NCI-H1694 treated with DMSO at 0.1 percent for 48 hours (cell line): ENCODE data around the gene LYZL4.
A peak's percentile ranks its signal among the peaks of the same experiment; 100 is the strongest.

Source experiments
- DNase-seq: peaks from one replicate; lab custom pipeline; 2025; lab: John Stamatoyannopoulos, UW

The LYZL4 gene

GRCh38 chr3:42371776-42372175, 38.6 kb downstream of the LYZL4 start:
- DNase-seq, result no peak

- no peak for DNase-seq
These were observed 40.6 kb downstream of the LYZL4 start for GRCh38 chr3:42369832-42370231.

- DNase-seq, result no peak
These were observed 41.1 kb downstream of the LYZL4 start for GRCh38 chr3:42369304-42369703.

- DNase-seq, result no peak
These were observed 41.5 kb downstream of the LYZL4 start for GRCh38 chr3:42368861-42369260.

GRCh38 chr3:42367903-42368302, 42.5 kb downstream of the LYZL4 start:
- no peak for DNase-seq

GRCh38 chr3:42366550-42366949, 43.9 kb downstream of the LYZL4 start:
- no peak for DNase-seq

GRCh38 chr3:42357335-42357734, 53.1 kb downstream of the LYZL4 start:
- DNase-seq, result no peak

GRCh38 chr3:42355612-42356011, 54.8 kb downstream of the LYZL4 start:
- no peak for DNase-seq

- no peak for DNase-seq
These were observed 56.8 kb downstream of the LYZL4 start for GRCh38 chr3:42353631-42354030.

- DNase-seq, result no peak
These were observed 59.2 kb downstream of the LYZL4 start for GRCh38 chr3:42351207-42351606.

GRCh38 chr3:42349765-42350594, 60.4 kb downstream of the LYZL4 start:
- peak; percentile 68 for DNase-seq

GRCh38 chr3:42347928-42348327, 62.5 kb downstream of the LYZL4 start:
- no peak for DNase-seq
